ENCODE measurements around the gene SYN1. TPM values are rescaled to one million over a fixed set of nuclear protein-coding genes. Genes with fewer than 3 reads are reported as not detected.

Gene SYN1
- total RNA-seq, 1 donor from 2014 or later = 2.2 TPM

GRCh38 chrX:47651043-47651905, 31.6 kb upstream of the SYN1 start:
- Mint-ChIP-seq H3K36me3 (ENCODE audit: low read depth, unreplicated experiment) (no peaks in the 10 kb centered on the region), H3K4me1 (ENCODE audit: low read depth, unreplicated experiment) (peaks cover 27% of the 10 kb centered on the region), H3K4me3 (ENCODE audit: unreplicated experiment) (peak overlapping the region; percentile 79), H3K27ac (ENCODE audit: unreplicated experiment) (peak overlapping the region; percentile 70), H3K9me3 (ENCODE audit: unreplicated experiment) (no peaks in the 10 kb centered on the region), H3K27me3 (ENCODE audit: low read depth, unreplicated experiment) (no peaks in the 10 kb centered on the region)
- no peaks in the 10 kb centered on the region for H3K9me3 ChIP-seq (ENCODE audit: insufficient read depth, low read depth, low read length)
- H3K4me2 ChIP-seq (ENCODE audit: low read length) = peak overlapping the region; percentile 90
- DNase-seq (ENCODE audit: low read depth) = no peak
- H2AFZ ChIP-seq (ENCODE audit: low read depth, low read length) = peak overlapping the region; percentile 47
- FAIRE-seq = peak; percentile 84
- H3K79me2 ChIP-seq (ENCODE audit: insufficient read depth, low read length) = peaks cover 33% of the 10 kb centered on the region
- H3K27me3 ChIP-seq (ENCODE audit: insufficient read depth, low read length) = no peaks in the 10 kb centered on the region
- peak overlapping the region; percentile 73 for H3K9ac ChIP-seq (ENCODE audit: low read length)
- peak overlapping the region; percentile 59 for H3K27ac ChIP-seq (ENCODE audit: low read depth, low read length)
- H3K4me3 ChIP-seq (ENCODE audit: insufficient read depth, low read depth, low read length) = peak overlapping the region; percentile 54
- H4K20me1 ChIP-seq (ENCODE audit: insufficient read depth, low read length) = peaks cover 15% of the 10 kb centered on the region
- peaks cover 22% of the 10 kb centered on the region for H3K4me1 ChIP-seq (ENCODE audit: insufficient read depth, low read length)
- TF ChIP-seq EZH2 (IDR thresholded peaks at IDR 0.05; ENCODE audit: insufficient read depth, low read length) (no peak), CTCF (IDR thresholded peaks at IDR 0.05; ENCODE audit: insufficient read depth, low read depth, low read length) (no peak)
- peaks cover 3% of the 10 kb centered on the region for H3K36me3 ChIP-seq (ENCODE audit: insufficient read depth, low read length)

GRCh38 chrX:47650164-47651042, 30.7 kb upstream of the SYN1 start, which contains the start of gene ELK1:
Gene ELK1, minus strand, starts transcription at chrX:47650563. Its CDS starts 9,122 bp downstream, at chrX:47641441.
- no peak for TF ChIP-seq EZH2 (IDR thresholded peaks at IDR 0.05; ENCODE audit: insufficient read depth, low read length)
- TF ChIP-seq CTCF (IDR thresholded peaks at IDR 0.05; ENCODE audit: insufficient read depth, low read depth, low read length) = no peak
- Mint-ChIP-seq H3K27me3 (ENCODE audit: low read depth, unreplicated experiment) (no peaks in the 10 kb centered on the region), H3K27ac (ENCODE audit: unreplicated experiment) (peak within 1 kb of the TSS; percentile 70), H3K9me3 (ENCODE audit: unreplicated experiment) (no peaks in the 10 kb centered on the region), H3K4me1 (ENCODE audit: low read depth, unreplicated experiment) (peaks cover 27% of the 10 kb centered on the region), H3K4me3 (ENCODE audit: unreplicated experiment) (peak within 1 kb of the TSS; percentile 85), H3K36me3 (ENCODE audit: low read depth, unreplicated experiment) (no peaks in the 10 kb centered on the region)
- Histone ChIP-seq H2AFZ (ENCODE audit: low read depth, low read length) (peak within 1 kb of the TSS; percentile 47), H3K79me2 (ENCODE audit: insufficient read depth, low read length) (peaks cover 37% of the 10 kb centered on the region), H3K4me3 (ENCODE audit: insufficient read depth, low read depth, low read length) (peak within 1 kb of the TSS; percentile 76), H3K9me3 (ENCODE audit: insufficient read depth, low read depth, low read length) (no peaks in the 10 kb centered on the region), H3K27me3 (ENCODE audit: insufficient read depth, low read length) (no peaks in the 10 kb centered on the region), H3K4me1 (ENCODE audit: insufficient read depth, low read length) (peaks cover 22% of the 10 kb centered on the region), H3K9ac (ENCODE audit: low read length) (peak within 1 kb of the TSS; percentile 88), H3K36me3 (ENCODE audit: insufficient read depth, low read length) (peaks cover 3% of the 10 kb centered on the region), H3K27ac (ENCODE audit: low read depth, low read length) (peak within 1 kb of the TSS; percentile 80), H3K4me2 (ENCODE audit: low read length) (peak within 1 kb of the TSS; percentile 90), H4K20me1 (ENCODE audit: insufficient read depth, low read length) (peaks cover 20% of the 10 kb centered on the region)
- FAIRE-seq (peak; percentile 94), DNase-seq (ENCODE audit: low read depth) (peak; percentile 98)
